PC-9 (cell line): ENCODE data around the gene RBX1. TPM values are rescaled to one million over a fixed set of nuclear protein-coding genes. Genes with fewer than 3 reads are reported as not detected.

Experiments
- BruUV-seq: library from RNA; stranded (reverse); fragments of 400-500 nt; replicated peaks from 2 replicates; lab custom pipeline; 2021; lab: Mats Ljungman, UMichigan
- CTCF ChIA-PET: fragments of 300-600 bp; sonication (Branson Sonifier 250); formaldehyde crosslinking; loops from one replicate; lab custom pipeline; 2022; ENCODE audit warnings: antibody characterized with exemption; lab: Charles Lee
- POLR2A ChIA-PET: fragments of 300-600 bp; sonication (Branson Sonifier 250); formaldehyde crosslinking; loops from one replicate; lab custom pipeline; 2022; ENCODE audit warnings: antibody characterized with exemption; ENCODE audit not compliant: unreplicated experiment; lab: Charles Lee
- DNase-seq, 2 experiments: peaks; one replicate each; pipeline versions ENCODE4 v3.0.0 to v3.0.0-alpha.2; 2015 to 2022; ENCODE audit warnings: mixed read lengths in 1 of 2
- H2AFZ ChIP-seq: fragments of 200-600 bp; sonication (generic); 2 replicates; pipeline ENCODE4 v1.8.1; 2017; ENCODE audit warnings: antibody characterized with exemption
- H3F3A ChIP-seq: fragments of 200-600 bp; sonication (generic); 2 replicates; pipeline ENCODE4 v1.8.1; 2017; ENCODE audit warnings: antibody characterized with exemption, mild to moderate bottlenecking, low read depth; ENCODE audit not compliant: insufficient read depth
- H3K27ac ChIP-seq: fragments of 200-600 bp; sonication (generic); 2 replicates; pipeline ENCODE4 v1.6.1; 2016; ENCODE audit warnings: mixed run types
- H3K27me3 ChIP-seq: fragments of 200-600 bp; sonication (generic); 2 replicates; pipeline ENCODE4 v1.6.1; 2016; ENCODE audit warnings: low read depth, mixed run types; ENCODE audit not compliant: insufficient read depth
- H3K36me3 ChIP-seq: fragments of 200-600 bp; sonication (generic); 2 replicates; pipeline ENCODE4 v1.6.1; 2016; ENCODE audit warnings: low read depth, mixed run types
- H3K4me1 ChIP-seq: fragments of 200-600 bp; sonication (generic); replicated peaks from 2 replicates; pipeline ENCODE4 v1.6.1; 2016; ENCODE audit warnings: mixed run types; ENCODE audit not compliant: insufficient read depth
- H3K4me2 ChIP-seq: fragments of 200-600 bp; sonication (generic); 2 replicates; pipeline ENCODE4 v1.6.1; 2017; ENCODE audit warnings: mixed run types
- H3K4me3 ChIP-seq: fragments of 200-600 bp; sonication (generic); 2 replicates; pipeline ENCODE4 v1.6.1; 2016; ENCODE audit warnings: mixed run types
- H3K79me2 ChIP-seq: fragments of 200-600 bp; sonication (generic); 2 replicates; pipeline ENCODE4 v1.6.1; 2017; ENCODE audit warnings: low read depth, mixed run types
- H3K9me2 ChIP-seq: fragments of 200-600 bp; sonication (generic); 2 replicates; pipeline ENCODE4 v1.8.1; 2017; ENCODE audit warnings: mild to moderate bottlenecking; ENCODE audit not compliant: insufficient read depth
- H3K9me3 ChIP-seq: fragments of 200-600 bp; sonication (generic); 2 replicates; pipeline ENCODE4 v1.8.1; 2016; ENCODE audit warnings: low read depth; ENCODE audit not compliant: insufficient read depth
- H4K20me1 ChIP-seq: fragments of 200-600 bp; sonication (generic); 2 replicates; pipeline ENCODE4 v1.8.1; 2017; ENCODE audit not compliant: insufficient read depth
- EZH2 ChIP-seq: fragments of 200-600 bp; sonication (generic); IDR thresholded peaks from 2 replicates; pipeline ENCODE4 v1.8.0; 2017; ENCODE audit warnings: antibody characterized with exemption, low read depth
- intact Hi-C: fragments of 100-400 bp; cut with micrococcal nuclease; formaldehyde crosslinking; loops from one replicate; pipeline ENCODE4 v1.10.0; 2022; ENCODE audit not compliant: unreplicated experiment
- total RNA-seq: library from RNA; stranded (reverse); gene quantifications from 2 replicates; pipeline ENCODE4 v1.2.3, GENCODE V29; 2021
- TF ChIP-seq, protein P1 (sequence below): fragments of 200-600 bp; sonication (generic); conservative IDR thresholded peaks from 2 replicates; pipeline ENCODE4 v1.6.1; 2017; ENCODE audit warnings: mixed run types, antibody characterized with exemption, mild to moderate bottlenecking, moderate library complexity

The RBX1 gene
- total RNA-seq, 1 experiment from 2014 or later: 52.9 TPM

DNA sequence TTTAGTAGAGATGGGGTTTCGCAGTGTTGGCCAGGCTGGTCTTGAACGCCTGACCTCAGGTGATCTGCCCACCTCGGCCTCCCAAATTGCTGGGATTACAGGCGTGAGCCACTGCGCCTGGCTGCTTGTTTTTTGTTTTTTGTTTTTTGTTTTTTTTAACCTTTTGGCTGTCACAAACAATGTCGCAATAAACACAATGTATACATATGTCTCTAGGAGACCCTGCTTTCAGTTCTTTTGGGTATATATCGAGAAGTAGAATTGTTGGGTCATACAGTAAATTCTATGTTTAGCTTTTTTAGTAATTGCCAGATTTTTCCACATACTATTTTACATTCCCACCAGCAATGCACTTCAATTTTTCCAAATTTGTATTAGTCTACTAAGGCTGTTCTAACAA lies 28.0 kb downstream of the RBX1 start:
- POLR2A ChIA-PET: no interaction called here
- H3K36me3 ChIP-seq: no peaks in the 10 kb centered on the region

DNA sequence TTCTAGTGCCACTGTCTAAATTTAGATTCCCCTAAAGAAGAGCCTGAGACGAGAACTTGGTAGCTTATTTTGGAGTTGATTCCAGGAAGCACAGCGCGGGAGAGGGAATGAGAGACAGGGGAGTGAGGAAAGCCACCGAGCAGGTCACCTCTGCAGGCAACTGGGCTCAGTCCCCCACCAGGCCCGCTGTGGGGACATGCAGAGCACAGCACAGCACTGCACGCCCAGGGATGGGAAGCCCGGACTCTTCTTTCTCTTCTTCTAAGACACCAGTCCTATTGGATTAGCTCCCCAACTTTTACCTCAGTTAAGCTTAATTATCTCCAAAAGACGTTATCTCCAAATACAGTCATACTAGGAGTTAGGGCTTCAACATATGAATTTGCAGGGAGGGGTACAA lies 28.7 kb downstream of the RBX1 start:
- TF ChIP-seq EZH2: no peak
- TF ChIP-seq, protein P1, sequence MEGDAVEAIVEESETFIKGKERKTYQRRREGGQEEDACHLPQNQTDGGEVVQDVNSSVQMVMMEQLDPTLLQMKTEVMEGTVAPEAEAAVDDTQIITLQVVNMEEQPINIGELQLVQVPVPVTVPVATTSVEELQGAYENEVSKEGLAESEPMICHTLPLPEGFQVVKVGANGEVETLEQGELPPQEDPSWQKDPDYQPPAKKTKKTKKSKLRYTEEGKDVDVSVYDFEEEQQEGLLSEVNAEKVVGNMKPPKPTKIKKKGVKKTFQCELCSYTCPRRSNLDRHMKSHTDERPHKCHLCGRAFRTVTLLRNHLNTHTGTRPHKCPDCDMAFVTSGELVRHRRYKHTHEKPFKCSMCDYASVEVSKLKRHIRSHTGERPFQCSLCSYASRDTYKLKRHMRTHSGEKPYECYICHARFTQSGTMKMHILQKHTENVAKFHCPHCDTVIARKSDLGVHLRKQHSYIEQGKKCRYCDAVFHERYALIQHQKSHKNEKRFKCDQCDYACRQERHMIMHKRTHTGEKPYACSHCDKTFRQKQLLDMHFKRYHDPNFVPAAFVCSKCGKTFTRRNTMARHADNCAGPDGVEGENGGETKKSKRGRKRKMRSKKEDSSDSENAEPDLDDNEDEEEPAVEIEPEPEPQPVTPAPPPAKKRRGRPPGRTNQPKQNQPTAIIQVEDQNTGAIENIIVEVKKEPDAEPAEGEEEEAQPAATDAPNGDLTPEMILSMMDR: no peak
- no peak for DNase-seq
- Histone ChIP-seq H3K4me1 (no peaks in the 10 kb centered on the region), H3K9me3 (no peaks in the 10 kb centered on the region), H2AFZ (no peak overlapping the region), H3K4me2 (no peak overlapping the region), H3F3A (peaks cover 10% of the 10 kb centered on the region; the same call in 1 of the 2 replicates), H3K79me2 (no peaks in the 10 kb centered on the region), H3K4me3 (no peak overlapping the region), H3K9me2 (no peaks in the 10 kb centered on the region), H3K27ac (no peak overlapping the region), H3K27me3 (no peaks in the 10 kb centered on the region), H4K20me1 (no peaks in the 10 kb centered on the region), H3K36me3 (no peaks in the 10 kb centered on the region)
- intact Hi-C loops: no loop called here
- POLR2A ChIA-PET: no interaction called here
- no TSS peak for BruUV-seq
- CTCF ChIA-PET: no interaction called here

More for the DNA sequence above, 28.0 kb downstream of the RBX1 start:
- BruUV-seq: no TSS peak
- Histone ChIP-seq H3F3A (peaks cover 12% of the 10 kb centered on the region; the same call in 1 of the 2 replicates), H3K27ac (no peak overlapping the region), H3K9me2 (no peaks in the 10 kb centered on the region), H3K4me2 (no peak overlapping the region), H3K9me3 (no peaks in the 10 kb centered on the region), H2AFZ (no peak overlapping the region), H3K79me2 (no peaks in the 10 kb centered on the region), H3K4me3 (no peak overlapping the region), H3K27me3 (no peaks in the 10 kb centered on the region), H3K4me1 (no peaks in the 10 kb centered on the region), H4K20me1 (no peaks in the 10 kb centered on the region)
- TF ChIP-seq EZH2: no peak
- TF ChIP-seq, protein P1: no peak
- intact Hi-C loops: no loop called here
- DNase-seq: no peak
- CTCF ChIA-PET: no interaction called here

DNA sequence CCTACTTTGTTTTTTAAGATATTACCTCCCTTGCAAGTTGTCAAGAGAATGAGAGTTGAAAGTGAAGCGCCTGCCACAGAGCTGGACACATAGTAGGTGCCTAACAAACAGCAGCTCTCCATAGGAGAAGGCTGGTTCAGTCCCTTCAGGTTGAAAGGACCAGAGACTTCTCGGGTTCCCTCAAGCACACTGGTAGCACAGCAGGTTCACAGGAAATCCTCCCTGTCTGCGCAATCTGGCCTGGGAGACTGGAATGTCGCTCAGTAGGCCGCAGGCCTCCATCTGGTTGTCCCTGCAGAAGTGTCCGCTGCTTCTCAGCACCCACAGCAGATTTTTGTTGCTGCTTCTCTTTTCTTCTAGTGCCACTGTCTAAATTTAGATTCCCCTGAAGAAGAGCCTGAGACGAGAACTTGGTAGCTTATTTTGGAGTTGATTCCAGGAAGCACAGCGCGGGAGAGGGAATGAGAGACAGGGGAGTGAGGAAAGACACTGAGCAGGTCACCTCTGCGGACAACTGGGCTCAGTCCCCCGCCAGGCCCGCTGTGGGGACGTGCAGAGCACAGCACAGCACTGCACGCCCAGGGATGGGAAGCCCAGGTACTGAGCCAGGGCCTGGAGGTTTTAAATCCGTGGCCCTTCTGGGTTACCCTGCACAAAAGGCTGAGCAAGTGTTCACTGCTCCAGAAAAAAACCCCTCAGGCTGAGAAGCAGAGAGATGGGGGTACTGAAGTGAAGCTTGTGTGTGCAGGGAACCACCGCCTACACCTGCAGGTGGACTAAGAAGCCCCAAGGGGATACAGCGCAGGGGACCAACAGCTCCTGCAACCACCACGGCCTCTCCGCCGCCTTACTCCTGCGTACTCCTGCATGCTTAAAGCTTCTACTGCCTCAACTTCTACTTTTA lies 31.6 kb downstream of the RBX1 start:
- no peaks in the 10 kb centered on the region for H3K79me2 ChIP-seq
- no peak for DNase-seq
- H3K4me2 ChIP-seq: no peak overlapping the region
- no peak overlapping the region for H3K4me3 ChIP-seq
- H3F3A ChIP-seq: no peaks in the 10 kb centered on the region
- ChIA-PET CTCF (no interaction called here), POLR2A (interaction anchor here (1.0 kb wide), 1 partner anchor 39 kb away, joined by 10 read pairs; no protein-coding TSS in a partner anchor)
- no peaks in the 10 kb centered on the region for H3K9me3 ChIP-seq
- H3K9me2 ChIP-seq: no peaks in the 10 kb centered on the region
- no peaks in the 10 kb centered on the region for H3K27me3 ChIP-seq
- H3K36me3 ChIP-seq: no peaks in the 10 kb centered on the region
- BruUV-seq: no TSS peak
- no peak overlapping the region for H3K27ac ChIP-seq
- no peak overlapping the region for H2AFZ ChIP-seq
- H4K20me1 ChIP-seq: no peaks in the 10 kb centered on the region
- no peaks in the 10 kb centered on the region for H3K4me1 ChIP-seq
- intact Hi-C loops: no loop called here
- TF ChIP-seq, protein P1: no peak
- no peak for TF ChIP-seq EZH2
